ENCODE measurements around the gene CYP26B1.

DNA sequence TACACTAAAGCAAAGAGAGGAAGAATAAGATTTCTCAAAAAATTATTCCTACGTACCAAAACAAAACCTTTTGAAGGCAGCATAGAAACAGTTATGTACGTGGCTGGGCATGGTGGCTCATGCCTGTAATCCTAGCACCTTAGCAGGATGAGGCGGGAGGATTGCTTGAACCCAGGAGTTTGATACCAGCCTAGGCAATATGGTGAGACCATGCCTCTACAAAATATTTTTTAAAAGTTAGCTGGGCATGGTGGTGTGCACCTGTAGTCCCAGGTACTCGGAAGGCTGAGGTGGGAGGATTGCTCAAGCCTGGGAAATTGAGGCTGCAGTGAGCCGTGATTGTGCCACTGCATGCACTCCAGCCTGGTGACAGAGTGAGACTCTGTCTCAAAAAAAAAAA lies 14.9 kb upstream of the CYP26B1 start:
- TF ChIP-seq GATA2 (IDR thresholded peaks at IDR 0.05; ENCODE audit: low read depth, low read length), result no peak
- TF ChIP-seq GATA3 (IDR thresholded peaks at IDR 0.05; ENCODE audit: low read depth, low read length), result no peak
